Neutrophil (primary cell): ENCODE data around the gene CD3G.
"Not testable (repeated sequence)": the region's sequence is repeated elsewhere in the genome, so short reads cannot be mapped to it uniquely, and the experiment has no call there.

Experiments used
- H3K27ac ChIP-seq: fragments of 200-600 bp; sonication (generic); 2 replicates; pipeline ENCODE4 v1.5.1; 2016; ENCODE audit warnings: mild to moderate bottlenecking, moderate library complexity
- H3K27me3 ChIP-seq: fragments of 200-600 bp; sonication (generic); 2 replicates; pipeline ENCODE4 v1.6.0; 2016; ENCODE audit warnings: mild to moderate bottlenecking
- H3K36me3 ChIP-seq: fragments of 200-600 bp; sonication (generic); 2 replicates; pipeline ENCODE4 v1.5.1; 2017
- H3K4me1 ChIP-seq, 2 experiments: fragments of 200-600 bp in 1 of 2; sonication (generic) in 1 of 2; 1 replicate in 1 of 2; 2 replicates in 1 of 2; pipeline versions ENCODE4 v1.5.1 to v1.6.1; 2013 to 2016; ENCODE audit warnings: low read depth in 1 of 2, low read length in 1 of 2, mild to moderate bottlenecking in 1 of 2, moderate library complexity in 1 of 2; ENCODE audit not compliant: control insufficient read depth in 1 of 2, insufficient read depth in 1 of 2
- H3K4me3 ChIP-seq, 2 experiments: fragments of 200-600 bp in 1 of 2; sonication (generic) in 1 of 2; 1 replicate in 1 of 2; 2 replicates in 1 of 2; pipeline ENCODE4 v1.5.1; 2013 to 2016; ENCODE audit warnings: low read depth in 1 of 2, low read length in 1 of 2, mild to moderate bottlenecking in 1 of 2, moderate library complexity in 1 of 2
- H3K9me3 ChIP-seq: fragments of 200-600 bp; sonication (generic); 2 replicates; pipeline ENCODE4 v1.5.1; 2016
- CTCF ChIP-seq: fragments of 200-600 bp; sonication (generic); IDR thresholded peaks from 2 replicates; pipeline ENCODE4 v1.5.1; 2016; ENCODE audit warnings: antibody characterized with exemption

Gene CD3G

GRCh38 chr11:118398791-118399559 lies 54.8 kb downstream of the CD3G start:
- H3K27ac ChIP-seq, result no peak overlapping the region
- peaks cover 52% of the 10 kb centered on the region for H3K36me3 ChIP-seq
- peaks cover 25 to 26% of the 10 kb centered on the region in 2 experiments for H3K4me1 ChIP-seq
- TF ChIP-seq CTCF, result no peak
- no peaks in the 10 kb centered on the region for H3K27me3 ChIP-seq
- H3K4me3 ChIP-seq, result no peak overlapping the region
- no peaks in the 10 kb centered on the region for H3K9me3 ChIP-seq

GRCh38 chr11:118401151-118401879 lies 57.2 kb downstream of the CD3G start, which contains the start of gene ATP5MG:
ATP5MG (plus strand) TSS chr11:118401606; CDS start chr11:118401666, 60 bp downstream.
- peak within 1 kb of the TSS; percentile 83 for H3K27ac ChIP-seq
- H3K9me3 ChIP-seq, result no peaks in the 10 kb centered on the region
- H3K4me1 ChIP-seq, result peaks cover 25 to 26% of the 10 kb centered on the region in 2 experiments
- TF ChIP-seq CTCF, result no peak
- H3K4me3 ChIP-seq, result peak within 1 kb of the TSS; percentile 82 to 95
- peaks cover 36% of the 10 kb centered on the region for H3K36me3 ChIP-seq
- no peaks in the 10 kb centered on the region for H3K27me3 ChIP-seq

- peak overlapping the region; percentile 83 for H3K27ac ChIP-seq
- peaks cover 36% of the 10 kb centered on the region for H3K36me3 ChIP-seq
- no peaks in the 10 kb centered on the region for H3K27me3 ChIP-seq
- H3K9me3 ChIP-seq, result no peaks in the 10 kb centered on the region
- H3K4me3 ChIP-seq, result peak overlapping the region; percentile 82 to 95
- TF ChIP-seq CTCF, result no peak
- H3K4me1 ChIP-seq, result peaks cover 25 to 26% of the 10 kb centered on the region in 2 experiments
Measured at GRCh38 chr11:118401880-118402590, 57.9 kb downstream of the CD3G start.

- peak overlapping the region; percentile 82 to 95 for H3K4me3 ChIP-seq
- H3K36me3 ChIP-seq, result peaks cover 36% of the 10 kb centered on the region
- peak overlapping the region; percentile 83 for H3K27ac ChIP-seq
- not testable (repeated sequence) for H3K9me3 ChIP-seq, H3K27me3 ChIP-seq
- peaks cover 25 to 26% of the 10 kb centered on the region in 2 experiments for H3K4me1 ChIP-seq
Measured at GRCh38 chr11:118402594-118402993, 58.5 kb downstream of the CD3G start.
